OCI-LY1 (cell line): ENCODE results near the gene CDC6.

ENCODE experiments used
- H2AFZ ChIP-seq: fragments of 200-600 bp; sonication (generic), shearing (Covaris generic); 2 replicates; pipeline ENCODE4 v1.6.0; 2014; ENCODE audit warnings: antibody characterized with exemption, mild to moderate bottlenecking, low read length
- H3F3A ChIP-seq: fragments of 200-600 bp; sonication (generic), shearing (Covaris generic); 2 replicates; pipeline ENCODE4 v1.6.0; 2014; ENCODE audit warnings: mild to moderate bottlenecking, antibody characterized with exemption, low read length, moderate library complexity; ENCODE audit not compliant: insufficient read depth
- H3K27ac ChIP-seq: fragments of 200-600 bp; sonication (generic); 2 replicates; pipeline ENCODE4 v1.5.1; 2014; ENCODE audit warnings: low read length, mixed run types, mild to moderate bottlenecking, low read depth; ENCODE audit not compliant: poor library complexity, severe bottlenecking
- H3K27me3 ChIP-seq: fragments of 200-600 bp; sonication (generic); 2 replicates; pipeline ENCODE4 v1.6.0; 2014; ENCODE audit warnings: antibody characterized with exemption, mild to moderate bottlenecking, low read length, moderate library complexity; ENCODE audit not compliant: insufficient read depth
- H3K36me3 ChIP-seq: fragments of 200-600 bp; sonication (generic); 2 replicates; pipeline ENCODE4 v1.6.1; 2014; ENCODE audit warnings: mild to moderate bottlenecking, antibody characterized with exemption, low read length, moderate library complexity, mixed read lengths; ENCODE audit not compliant: insufficient read depth
- H3K4me1 ChIP-seq: fragments of 200-600 bp; sonication (generic); 2 replicates; pipeline ENCODE4 v1.5.1; 2014; ENCODE audit warnings: mild to moderate bottlenecking, low read length, moderate library complexity; ENCODE audit not compliant: insufficient read depth, severe bottlenecking
- H3K4me2 ChIP-seq: fragments of 200-600 bp; sonication (generic), shearing (Covaris generic); 2 replicates; pipeline ENCODE4 v1.6.1; 2014; ENCODE audit warnings: low read length
- H3K4me3 ChIP-seq: fragments of 200-600 bp; sonication (generic); 2 replicates; pipeline ENCODE4 v1.5.1; 2014; ENCODE audit warnings: low read length, low read depth, mild to moderate bottlenecking, mixed read lengths; ENCODE audit not compliant: poor library complexity, severe bottlenecking
- H3K79me2 ChIP-seq: fragments of 200-600 bp; shearing (Covaris generic); 2 replicates; pipeline ENCODE4 v1.6.1; 2016; ENCODE audit warnings: mixed run types, low read length, mixed read lengths; ENCODE audit not compliant: insufficient read depth
- H3K9ac ChIP-seq: fragments of 200-600 bp; sonication (generic), shearing (Covaris generic); 2 replicates; pipeline ENCODE4 v1.6.1; 2014; ENCODE audit warnings: mild to moderate bottlenecking, low read length, mixed read lengths
- H3K9me2 ChIP-seq: fragments of 200-600 bp; sonication (generic), shearing (Covaris generic); 2 replicates; pipeline ENCODE4 v1.6.1; 2014; ENCODE audit warnings: low read depth, mild to moderate bottlenecking, low read length, mixed read lengths
- H3K9me3 ChIP-seq: fragments of 200-600 bp; shearing (Covaris generic); 2 replicates; pipeline ENCODE4 v1.6.1; 2014; ENCODE audit warnings: low read length, mixed read lengths
- H4K20me1 ChIP-seq: fragments of 200-600 bp; sonication (generic), shearing (Covaris generic); 2 replicates; pipeline ENCODE4 v1.6.0; 2016; ENCODE audit warnings: mild to moderate bottlenecking, low read length; ENCODE audit not compliant: insufficient read depth
- CTCF ChIP-seq: fragments of 200-600 bp; sonication (generic), shearing (Covaris generic); IDR thresholded peaks from 2 replicates; pipeline ENCODE4 v1.5.1; 2017; ENCODE audit warnings: mild to moderate bottlenecking, antibody characterized with exemption, low read length, moderate library complexity, mixed read lengths
- EZH2 ChIP-seq: fragments of 200-600 bp; sonication (generic), shearing (Covaris generic); IDR thresholded peaks from 2 replicates; pipeline ENCODE4 v1.8.0; 2017; ENCODE audit warnings: borderline replicate concordance, mixed run types, mild to moderate bottlenecking, antibody characterized with exemption, low read length, moderate library complexity, mixed read lengths

The CDC6 gene

GRCh38 chr17:40259505-40259904 lies 28.2 kb upstream of the CDC6 start:
- H3K27ac ChIP-seq: no peak overlapping the region
- no peaks in the 10 kb centered on the region for H4K20me1 ChIP-seq
- H3K4me2 ChIP-seq: no peak overlapping the region
- H3K4me1 ChIP-seq: no peaks in the 10 kb centered on the region
- H3F3A ChIP-seq: no peaks in the 10 kb centered on the region
- H3K9me3 ChIP-seq: no peaks in the 10 kb centered on the region
- no peak overlapping the region for H2AFZ ChIP-seq
- TF ChIP-seq EZH2 (no peak), CTCF (no peak)
- no peaks in the 10 kb centered on the region for H3K79me2 ChIP-seq
- H3K4me3 ChIP-seq: no peak overlapping the region
- H3K36me3 ChIP-seq: peaks cover 40% of the 10 kb centered on the region
- no peak overlapping the region for H3K9ac ChIP-seq
- no peaks in the 10 kb centered on the region for H3K27me3 ChIP-seq
- H3K9me2 ChIP-seq: no peaks in the 10 kb centered on the region

- H3K4me2 ChIP-seq: no peak overlapping the region
- TF ChIP-seq EZH2: no peak
- no peak for TF ChIP-seq CTCF
- H3K9me3 ChIP-seq: no peaks in the 10 kb centered on the region
- H4K20me1 ChIP-seq: no peaks in the 10 kb centered on the region
- H3K27me3 ChIP-seq: no peaks in the 10 kb centered on the region
- no peaks in the 10 kb centered on the region for H3K9me2 ChIP-seq
- H3K79me2 ChIP-seq: no peaks in the 10 kb centered on the region
- no peak overlapping the region for H3K27ac ChIP-seq
- H3F3A ChIP-seq: no peaks in the 10 kb centered on the region
- peaks cover 46% of the 10 kb centered on the region for H3K36me3 ChIP-seq
- H3K4me1 ChIP-seq: no peaks in the 10 kb centered on the region
- H3K9ac ChIP-seq: no peak overlapping the region
- H2AFZ ChIP-seq: no peak overlapping the region
- H3K4me3 ChIP-seq: no peak overlapping the region
Observed at GRCh38 chr17:40260528-40260927, 27.2 kb upstream of the CDC6 start.

- Histone ChIP-seq H3K4me3 (no peak overlapping the region), H3K9me2 (no peaks in the 10 kb centered on the region), H4K20me1 (no peaks in the 10 kb centered on the region), H3K27ac (no peak overlapping the region), H3K9me3 (no peaks in the 10 kb centered on the region), H3K4me2 (no peak overlapping the region), H3K79me2 (no peaks in the 10 kb centered on the region), H3F3A (no peaks in the 10 kb centered on the region), H3K9ac (no peak overlapping the region), H3K36me3 (peaks cover 42% of the 10 kb centered on the region), H3K4me1 (no peaks in the 10 kb centered on the region), H2AFZ (no peak overlapping the region), H3K27me3 (no peaks in the 10 kb centered on the region)
- TF ChIP-seq CTCF: no peak
- TF ChIP-seq EZH2: no peak
Observed at GRCh38 chr17:40264458-40265185, 23.1 kb upstream of the CDC6 start.
